ENCODE data around the gene LYPD3. TPM values are rescaled to one million over a fixed set of nuclear protein-coding genes. Genes with fewer than 3 reads are reported as not detected.

LYPD3 gene
- total RNA-seq, 2 donors from 2014 or later, result 0.41 TPM; not detected in 1

- DNase-seq (ENCODE audit: low spot score) (no peak), ATAC-seq (ENCODE audit: insufficient number of reproducible peaks, low FRiP score, low read depth) (no peak)
- no peak for TF ChIP-seq CTCF (IDR thresholded peaks at IDR 0.05)
- no peaks in the 10 kb centered on the region for H3K27me3 ChIP-seq (replicated peaks; ENCODE audit: insufficient read depth)
- no peaks in the 10 kb centered on the region for H3K9me3 ChIP-seq
- H3K36me3 ChIP-seq, result no peaks in the 10 kb centered on the region
- peaks cover 6% of the 10 kb centered on the region in 2 donors for H3K4me1 ChIP-seq (ENCODE audit: control insufficient read depth in 1 of 2, low read depth in 2 of 2)
- H3K27ac ChIP-seq, result peak overlapping the region; percentile 24 to 56
- peak overlapping the region; percentile 72 for H3K4me3 ChIP-seq
These were observed 9.1 kb upstream of the LYPD3 start for GRCh38 chr19:43474487-43474886.

GRCh38 chr19:43471091-43471490 lies 5.7 kb upstream of the LYPD3 start:
- Histone ChIP-seq H3K36me3 (no peaks in the 10 kb centered on the region), H3K27me3 (replicated peaks; ENCODE audit: insufficient read depth) (no peaks in the 10 kb centered on the region), H3K4me3 (no peak overlapping the region), H3K27ac (no peak overlapping the region), H3K4me1 (ENCODE audit: control insufficient read depth in 1 of 2, low read depth in 2 of 2) (peaks cover 6% of the 10 kb centered on the region in 2 donors), H3K9me3 (no peaks in the 10 kb centered on the region)
- DNase-seq (ENCODE audit: low spot score), result no peak
- no peak for TF ChIP-seq CTCF (IDR thresholded peaks at IDR 0.05)
- ATAC-seq (ENCODE audit: insufficient number of reproducible peaks, low FRiP score, low read depth), result no peak

GRCh38 chr19:43470288-43470687 lies 4.9 kb upstream of the LYPD3 start:
- H3K27ac ChIP-seq, result no peak overlapping the region
- H3K9me3 ChIP-seq, result no peaks in the 10 kb centered on the region
- DNase-seq (ENCODE audit: low spot score), result no peak

GRCh38 chr19:43469160-43469480 lies 3.7 kb upstream of the LYPD3 start:
- TF ChIP-seq CTCF (IDR thresholded peaks at IDR 0.05), result no peak
- Histone ChIP-seq H3K4me1 (ENCODE audit: control insufficient read depth in 1 of 2, low read depth in 2 of 2) (peaks cover 3 to 13% of the 10 kb centered on the region in 2 donors), H3K4me3 (no peak overlapping the region), H3K27me3 (replicated peaks; ENCODE audit: insufficient read depth) (no peaks in the 10 kb centered on the region), H3K9me3 (no peaks in the 10 kb centered on the region), H3K36me3 (no peaks in the 10 kb centered on the region), H3K27ac (no peak overlapping the region)
- ATAC-seq (ENCODE audit: insufficient number of reproducible peaks, low FRiP score, low read depth) (no peak), DNase-seq (ENCODE audit: low spot score) (no peak)

More at GRCh38 chr19:43470288-43470687, 4.9 kb upstream of the LYPD3 start:
- no peak for TF ChIP-seq CTCF (IDR thresholded peaks at IDR 0.05)
- H3K4me1 ChIP-seq (ENCODE audit: control insufficient read depth in 1 of 2, low read depth in 2 of 2), result peaks cover 6 to 8% of the 10 kb centered on the region in 2 donors
- ATAC-seq (ENCODE audit: insufficient number of reproducible peaks, low FRiP score, low read depth), result no peak
- H3K36me3 ChIP-seq, result no peaks in the 10 kb centered on the region
- no peak overlapping the region for H3K4me3 ChIP-seq
- H3K27me3 ChIP-seq (replicated peaks; ENCODE audit: insufficient read depth), result no peaks in the 10 kb centered on the region

- Histone ChIP-seq H3K4me1 (ENCODE audit: control insufficient read depth in 1 of 2, low read depth in 2 of 2) (peaks cover 3 to 13% of the 10 kb centered on the region in 2 donors), H3K36me3 (no peaks in the 10 kb centered on the region), H3K9me3 (no peaks in the 10 kb centered on the region), H3K27ac (no peak overlapping the region), H3K4me3 (no peak overlapping the region), H3K27me3 (replicated peaks; ENCODE audit: insufficient read depth) (no peaks in the 10 kb centered on the region)
- no peak for TF ChIP-seq CTCF (IDR thresholded peaks at IDR 0.05)
- no peak for DNase-seq (ENCODE audit: low spot score)
- ATAC-seq (ENCODE audit: insufficient number of reproducible peaks, low FRiP score, low read depth), result no peak
These were observed 3.1 kb upstream of the LYPD3 start for GRCh38 chr19:43468354-43469159.

Data from thoracic aorta (tissue), 2 donors.